GM20000 (cell line): ENCODE measurements around the gene STRN4.
A peak's percentile ranks its signal among the peaks of the same experiment; 100 is the strongest.
"Not testable (repeated sequence)": the region's sequence is repeated elsewhere in the genome, so short reads cannot be mapped to it uniquely, and the experiment has no call there.

ENCODE experiments used
- DNase-seq: peaks from one replicate; pipeline ENCODE4 v3.0.0; 2012; ENCODE audit warnings: low spot score
- TF ChIP-seq, protein P1 (sequence below): IDR thresholded peaks from 2 replicates; pipeline ENCODE4 v1.5.1; 2012; ENCODE audit warnings: mild to moderate bottlenecking, control low read depth; ENCODE audit errors: extremely low read depth, missing control alignments

The STRN4 gene

GRCh38 chr19:46776927-46777911 is 31.0 kb upstream of the STRN4 start:
- no peak for DNase-seq
- TF ChIP-seq, protein P1, sequence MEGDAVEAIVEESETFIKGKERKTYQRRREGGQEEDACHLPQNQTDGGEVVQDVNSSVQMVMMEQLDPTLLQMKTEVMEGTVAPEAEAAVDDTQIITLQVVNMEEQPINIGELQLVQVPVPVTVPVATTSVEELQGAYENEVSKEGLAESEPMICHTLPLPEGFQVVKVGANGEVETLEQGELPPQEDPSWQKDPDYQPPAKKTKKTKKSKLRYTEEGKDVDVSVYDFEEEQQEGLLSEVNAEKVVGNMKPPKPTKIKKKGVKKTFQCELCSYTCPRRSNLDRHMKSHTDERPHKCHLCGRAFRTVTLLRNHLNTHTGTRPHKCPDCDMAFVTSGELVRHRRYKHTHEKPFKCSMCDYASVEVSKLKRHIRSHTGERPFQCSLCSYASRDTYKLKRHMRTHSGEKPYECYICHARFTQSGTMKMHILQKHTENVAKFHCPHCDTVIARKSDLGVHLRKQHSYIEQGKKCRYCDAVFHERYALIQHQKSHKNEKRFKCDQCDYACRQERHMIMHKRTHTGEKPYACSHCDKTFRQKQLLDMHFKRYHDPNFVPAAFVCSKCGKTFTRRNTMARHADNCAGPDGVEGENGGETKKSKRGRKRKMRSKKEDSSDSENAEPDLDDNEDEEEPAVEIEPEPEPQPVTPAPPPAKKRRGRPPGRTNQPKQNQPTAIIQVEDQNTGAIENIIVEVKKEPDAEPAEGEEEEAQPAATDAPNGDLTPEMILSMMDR, result no peak

DNA sequence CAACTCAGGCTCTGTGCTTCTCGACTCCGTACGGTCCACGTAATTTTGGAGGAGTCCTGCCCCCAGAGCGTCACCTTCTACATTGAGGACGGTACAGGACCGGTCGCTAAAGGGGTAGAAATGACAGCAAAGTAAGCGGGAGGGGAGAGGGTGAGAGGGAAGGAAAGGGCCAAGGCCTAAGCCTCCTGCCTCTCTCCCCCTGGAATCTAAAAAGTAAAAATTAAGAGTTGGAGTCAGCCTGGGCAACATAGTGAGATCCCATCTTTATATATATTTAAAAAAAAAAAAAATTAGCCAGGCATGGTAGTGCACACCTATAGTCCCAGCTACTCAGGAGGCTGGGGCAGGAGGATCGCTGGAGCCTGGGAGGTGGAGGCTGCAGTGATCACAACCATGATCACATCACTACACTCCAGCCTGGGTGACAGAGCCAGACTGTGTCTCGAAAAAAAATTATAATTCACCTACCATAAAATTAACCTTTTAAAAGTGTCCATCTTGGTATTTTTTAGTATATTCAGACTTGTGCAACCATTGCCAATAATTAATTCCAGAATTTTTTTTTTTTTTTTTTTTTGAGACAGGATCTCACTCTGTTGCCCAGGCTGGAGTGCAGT is 29.5 kb upstream of the STRN4 start:
- DNase-seq, result no peak
- TF ChIP-seq, protein P1, result no peak

DNA sequence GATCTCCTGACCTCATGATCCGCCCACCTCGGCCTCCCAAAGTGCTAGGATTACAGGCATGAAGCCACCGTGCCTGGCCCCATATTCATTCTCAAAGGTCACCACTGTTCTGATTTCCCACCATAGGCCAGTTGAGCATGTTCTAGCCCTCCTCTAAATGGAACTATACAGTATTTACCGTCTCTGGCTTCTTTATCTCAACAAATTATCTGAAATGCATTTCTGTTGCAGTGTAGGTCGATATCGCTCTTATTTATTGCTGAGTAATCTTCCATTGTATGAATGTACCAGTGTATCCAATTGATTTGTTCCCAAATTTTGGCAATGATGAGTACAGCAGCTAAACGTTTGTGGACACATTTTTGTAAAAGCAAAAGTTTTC is 26.8 kb upstream of the STRN4 start:
- TF ChIP-seq, protein P1, result no peak
- DNase-seq, result no peak

DNA sequence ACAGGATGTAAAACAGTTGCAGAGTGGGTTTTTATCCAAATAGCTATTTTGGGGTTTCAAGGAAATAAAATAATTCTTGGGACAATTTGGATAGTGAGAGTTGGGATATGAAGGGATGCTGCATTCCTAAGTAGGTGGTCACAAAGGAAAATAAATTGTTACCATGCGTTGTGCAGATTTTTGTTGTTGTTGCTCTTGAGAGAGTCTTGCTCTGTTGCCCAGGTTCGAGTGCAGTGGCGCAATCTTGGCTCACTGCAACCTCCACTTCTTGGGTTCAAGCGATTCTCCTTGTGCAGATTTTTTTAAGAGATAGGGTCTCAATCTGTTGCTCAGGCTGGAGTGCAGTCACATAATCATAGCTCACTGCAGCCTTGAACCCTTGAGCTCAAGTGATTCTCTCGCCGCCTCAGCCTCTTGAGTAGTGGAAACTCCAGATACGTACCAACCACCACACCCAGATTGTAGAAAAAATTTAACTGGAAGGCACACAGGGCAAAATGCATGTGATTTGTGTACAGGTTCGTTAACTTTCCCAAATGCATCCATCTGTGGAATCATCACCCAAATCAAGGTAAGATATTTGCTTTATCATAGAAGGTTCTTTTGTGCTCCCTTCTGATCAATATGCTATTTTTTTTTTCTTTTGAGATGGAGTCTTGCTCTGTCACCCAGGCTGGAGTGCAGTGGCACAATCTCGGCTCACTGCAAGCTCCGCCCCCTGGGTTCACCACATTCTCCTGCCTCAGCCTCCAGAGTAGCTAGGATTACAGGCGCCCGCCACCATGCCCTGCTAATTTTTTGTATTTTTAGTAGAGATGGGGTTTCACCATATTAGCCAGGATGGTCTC is 26.1 kb upstream of the STRN4 start:
- DNase-seq, result no peak
- TF ChIP-seq, protein P1, result no peak

DNA sequence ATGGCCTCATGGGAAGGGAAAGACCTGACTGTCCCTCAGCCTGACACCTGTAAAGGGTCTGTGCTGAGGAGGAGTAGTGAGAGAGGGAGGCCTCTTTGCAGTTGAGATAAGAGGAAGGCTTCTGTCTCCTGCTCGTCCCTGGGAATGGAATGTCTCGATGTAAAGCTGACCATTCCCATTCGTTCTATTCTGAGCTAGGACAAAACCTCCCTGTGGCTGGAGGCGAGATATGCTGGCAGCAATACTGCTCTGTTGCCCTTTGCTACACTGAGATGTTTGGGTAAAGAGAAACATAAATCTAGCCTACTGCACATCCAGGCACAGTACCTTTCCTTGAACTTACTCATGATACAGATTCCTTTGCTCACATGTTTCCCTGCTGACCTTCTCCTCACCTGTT is 22.5 kb upstream of the STRN4 start:
- not testable (repeated sequence) for DNase-seq

DNA sequence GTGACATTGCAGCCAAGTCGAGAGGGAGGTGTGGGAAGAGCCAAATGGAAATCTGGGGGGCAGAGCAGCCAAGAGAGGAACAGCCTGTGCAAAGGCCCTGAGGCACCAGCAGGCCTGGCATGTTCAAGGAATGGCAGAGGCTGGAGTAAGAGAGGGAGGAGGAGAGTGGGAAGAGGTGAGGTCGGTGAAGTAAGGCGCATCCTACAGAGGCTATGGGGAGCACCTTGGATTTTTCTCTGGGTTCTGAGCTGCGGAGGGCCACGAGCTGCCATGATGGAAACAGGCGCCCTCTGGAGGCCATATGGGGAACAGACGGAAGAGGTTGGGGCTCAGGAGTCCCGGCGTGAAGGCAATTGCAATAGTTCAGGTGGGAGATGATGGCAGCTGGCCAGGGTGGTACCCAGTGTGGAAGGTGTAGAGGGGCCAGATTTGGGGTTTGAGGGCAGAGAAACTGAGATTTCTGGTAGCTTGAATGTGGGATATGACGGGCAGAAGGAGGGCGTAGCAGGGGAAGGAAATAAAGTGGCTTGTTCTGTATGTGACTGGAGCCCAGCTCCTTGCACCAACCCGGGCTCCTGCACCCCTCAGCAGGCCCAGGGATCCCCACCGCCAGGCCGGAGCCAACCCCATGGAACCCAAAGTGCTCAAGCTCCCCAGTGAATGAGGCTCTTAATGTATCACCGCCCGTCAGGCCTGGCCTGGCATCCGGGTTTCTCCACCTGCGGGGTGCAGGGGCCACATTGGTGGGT is 20.5 kb upstream of the STRN4 start:
- TF ChIP-seq, protein P1, result peak; percentile 54
- peak; percentile 69 for DNase-seq

- DNase-seq, result no peak
- TF ChIP-seq, protein P1, result no peak
Observed at GRCh38 chr19:46764817-46765291, 18.6 kb upstream of the STRN4 start.
